Transverse colon (tissue), 1 donor: ENCODE results near the gene LRBA.

Source experiments
- EP300 ChIP-seq: sonication (generic); formaldehyde crosslinking; IDR thresholded peaks from one replicate; pipeline ENCODE4 v1.6.1; 2017; ENCODE audit warnings: antibody characterized with exemption, low read depth
- POLR2A ChIP-seq: fragments of 450-650 bp; IDR thresholded peaks from one replicate; pipeline ENCODE4 v1.6.1; 2016; ENCODE audit warnings: antibody characterized with exemption, mild to moderate bottlenecking, moderate library complexity

GRCh38 chr4:150805183-150806025 lies 209.7 kb downstream of the LRBA start:
- no peak for TF ChIP-seq EP300
- TF ChIP-seq POLR2A, result no peak
